ENCODE results near the gene KLHL11. TPM values are rescaled to one million over a fixed set of nuclear protein-coding genes. Genes with fewer than 3 reads are reported as not detected.
A peak's percentile ranks its signal among the peaks of the same experiment; 100 is the strongest.

KLHL11 gene
- total RNA-seq, 4 donors from 2014 or later, result 7.4 to 10.5 (median 7.7) TPM

DNA sequence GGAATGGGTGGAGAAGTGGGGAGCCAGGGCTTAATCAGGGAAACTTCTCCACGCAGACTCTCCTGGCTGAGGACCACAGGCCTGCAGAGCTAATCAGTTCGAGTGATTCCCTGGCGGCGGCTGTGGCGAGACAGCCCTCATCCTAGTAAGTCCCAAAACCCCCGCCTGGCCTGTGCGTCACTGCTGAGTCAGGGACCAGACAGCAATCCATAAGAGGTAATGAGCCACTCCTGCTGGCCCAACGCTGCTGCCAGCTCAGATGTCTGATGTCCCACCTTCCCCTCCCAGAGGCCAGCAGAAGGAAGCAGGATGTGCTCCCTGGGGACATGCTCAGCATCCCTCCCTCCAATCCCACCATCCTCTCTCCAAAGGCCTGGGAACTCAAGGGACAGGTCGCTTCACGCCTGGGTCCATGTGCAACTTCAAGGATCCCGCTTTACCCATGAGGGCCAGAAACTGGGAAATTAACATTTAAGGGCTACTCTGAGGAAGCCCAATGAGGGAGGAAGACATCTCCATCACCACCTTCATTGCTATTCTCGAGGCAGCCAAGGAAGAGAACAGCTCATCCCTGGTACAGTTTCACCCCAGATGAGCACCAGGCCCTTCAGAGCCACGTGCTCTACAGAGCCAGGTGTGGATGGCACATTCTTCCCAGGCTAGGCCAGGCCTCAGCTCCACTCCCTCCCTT, 45.6 kb upstream of the KLHL11 start:
- peaks cover 0 to 72% (median 0%) of the 10 kb centered on the region in 3 donors for H3K36me3 ChIP-seq
- no peak overlapping the region for H3K4me3 ChIP-seq
- no peak for DNase-seq
- H3K27ac ChIP-seq, result no peak overlapping the region
- H3K4me1 ChIP-seq, result peaks cover 0 to 45% (median 0%) of the 10 kb centered on the region in 4 donors
- no peaks in the 10 kb centered on the region for H3K27me3 ChIP-seq
- no peak for TF ChIP-seq POLR2A (IDR thresholded peaks at IDR 0.05)
- no peak for TF ChIP-seq CTCF (IDR thresholded peaks at IDR 0.05)
- no peaks in the 10 kb centered on the region for H3K9me3 ChIP-seq

DNA sequence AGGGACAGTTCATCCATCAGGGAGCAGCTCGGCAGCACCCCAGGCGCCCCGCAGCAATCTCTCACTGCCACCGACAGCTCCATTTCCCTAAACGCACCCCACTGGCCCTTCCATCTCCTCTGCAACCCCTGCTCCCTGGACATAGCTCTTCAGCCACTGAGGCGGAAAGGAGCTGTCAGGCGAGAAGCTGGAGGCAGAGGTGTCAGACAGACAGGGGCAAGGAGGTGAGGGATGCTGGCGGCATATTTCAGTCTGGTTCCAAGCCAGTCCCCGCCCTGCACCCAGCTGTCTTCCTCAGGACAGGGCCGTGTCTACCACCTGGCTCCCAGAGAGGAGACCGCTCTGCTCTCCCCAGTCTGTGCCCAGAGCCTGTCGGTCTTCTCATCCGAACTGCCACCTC, 43.9 kb upstream of the KLHL11 start:
- DNase-seq, result no peak
- H3K4me3 ChIP-seq, result no peak overlapping the region
- peak overlapping the region in 1 of 4 donors; percentile 2 for H3K27ac ChIP-seq
- TF ChIP-seq POLR2A (IDR thresholded peaks at IDR 0.05) (no peak), CTCF (IDR thresholded peaks at IDR 0.05) (no peak)
- peaks cover 0 to 87% (median 0%) of the 10 kb centered on the region in 3 donors for H3K36me3 ChIP-seq
- H3K9me3 ChIP-seq, result no peaks in the 10 kb centered on the region
- H3K4me1 ChIP-seq, result peaks cover 0 to 28% (median 0%) of the 10 kb centered on the region in 4 donors
- no peaks in the 10 kb centered on the region for H3K27me3 ChIP-seq

GRCh38 chr17:41907633-41908539, 42.7 kb upstream of the KLHL11 start:
- TF ChIP-seq CTCF (IDR thresholded peaks at IDR 0.05) (no peak), POLR2A (IDR thresholded peaks at IDR 0.05) (no peak)
- Histone ChIP-seq H3K4me1 (peaks cover 0 to 22% (median 0%) of the 10 kb centered on the region in 4 donors), H3K9me3 (no peaks in the 10 kb centered on the region), H3K27me3 (no peaks in the 10 kb centered on the region), H3K36me3 (peaks cover 0 to 86% (median 0%) of the 10 kb centered on the region in 3 donors), H3K4me3 (no peak overlapping the region), H3K27ac (peak overlapping the region in 3 of 4 donors; percentile 3 to 62 (median 61))
- DNase-seq, result peak in 2 of 3 donors; percentile 75 to 79

- H3K9me3 ChIP-seq, result no peaks in the 10 kb centered on the region
- H3K27me3 ChIP-seq, result no peaks in the 10 kb centered on the region
- peak overlapping the region in 3 of 4 donors; percentile 14 to 61 (median 50) for H3K27ac ChIP-seq
- peaks cover 0 to 22% (median 0%) of the 10 kb centered on the region in 4 donors for H3K4me1 ChIP-seq
- no peak for TF ChIP-seq CTCF (IDR thresholded peaks at IDR 0.05)
- DNase-seq, result no peak
- H3K36me3 ChIP-seq, result peaks cover 0 to 86% (median 0%) of the 10 kb centered on the region in 3 donors
- no peak overlapping the region for H3K4me3 ChIP-seq
These were observed 41.9 kb upstream of the KLHL11 start for GRCh38 chr17:41907185-41907556.

- Histone ChIP-seq H3K27ac (peak overlapping the region; percentile 11 to 61 (median 32)), H3K4me1 (peaks cover 0 to 22% (median 0%) of the 10 kb centered on the region in 4 donors), H3K9me3 (no peaks in the 10 kb centered on the region), H3K27me3 (no peaks in the 10 kb centered on the region), H3K36me3 (peaks cover 0 to 86% (median 0%) of the 10 kb centered on the region in 3 donors), H3K4me3 (no peak overlapping the region)
- no peak for DNase-seq
- TF ChIP-seq CTCF (IDR thresholded peaks at IDR 0.05) (no peak), POLR2A (IDR thresholded peaks at IDR 0.05) (no peak)
These were observed 41.4 kb upstream of the KLHL11 start for GRCh38 chr17:41906465-41907184.
